ENCODE data around the gene MEGF10.

MEGF10 gene

DNA sequence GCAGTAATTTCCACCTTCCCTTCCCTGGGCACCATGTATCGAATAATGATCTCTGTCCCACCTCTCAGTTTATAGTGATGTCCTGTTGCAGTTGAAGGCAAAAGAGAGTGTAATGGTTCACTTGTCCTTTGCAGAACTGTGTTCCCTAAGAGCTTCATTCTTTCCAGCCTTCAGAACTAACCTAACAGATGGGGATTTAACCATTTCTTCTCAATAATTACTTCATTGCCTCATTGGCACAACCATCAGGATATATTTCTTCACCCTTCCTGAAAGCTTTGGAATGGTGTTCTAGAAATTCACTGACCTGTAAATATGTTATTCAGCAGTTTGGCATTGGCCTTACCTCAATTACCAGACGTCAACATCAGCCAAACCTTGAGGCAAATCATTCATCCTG is 142.9 kb downstream of the MEGF10 start:
- no peak for DNase-seq (ENCODE audit: insufficient read length)
- TF ChIP-seq POLR2A (IDR thresholded peaks at IDR 0.05; ENCODE audit: low read depth, low read length) (no peak), TAF1 (IDR thresholded peaks at IDR 0.05; ENCODE audit: borderline replicate concordance, low read depth, low read length) (no peak), POLR2AphosphoS5 (IDR thresholded peaks at IDR 0.05; ENCODE audit: low read depth, low read length) (no peak)
- no peak for FAIRE-seq

DNA sequence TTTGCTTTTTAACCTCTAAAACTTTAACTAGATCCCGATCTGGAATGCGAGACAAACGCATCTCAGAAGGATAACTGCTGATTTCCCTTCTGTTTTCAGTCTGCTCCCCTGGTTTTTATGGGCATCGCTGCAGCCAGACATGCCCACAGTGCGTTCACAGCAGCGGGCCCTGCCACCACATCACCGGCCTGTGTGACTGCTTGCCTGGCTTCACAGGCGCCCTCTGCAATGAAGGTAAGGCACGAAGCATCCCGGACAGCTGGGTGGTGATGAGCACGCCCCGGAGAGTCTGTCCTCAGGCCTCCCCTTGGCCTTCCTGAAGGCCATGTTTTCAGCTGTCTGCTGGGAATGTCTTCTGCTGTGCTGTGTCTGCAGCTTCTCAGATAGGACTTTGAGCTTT is 144.0 kb downstream of the MEGF10 start:
- no peak for DNase-seq (ENCODE audit: insufficient read length)
- FAIRE-seq: no peak
- no peak for TF ChIP-seq POLR2AphosphoS5 (IDR thresholded peaks at IDR 0.05; ENCODE audit: low read depth, low read length)
- TF ChIP-seq POLR2A (IDR thresholded peaks at IDR 0.05; ENCODE audit: low read depth, low read length): no peak
- no peak for TF ChIP-seq TAF1 (IDR thresholded peaks at IDR 0.05; ENCODE audit: borderline replicate concordance, low read depth, low read length)

DNA sequence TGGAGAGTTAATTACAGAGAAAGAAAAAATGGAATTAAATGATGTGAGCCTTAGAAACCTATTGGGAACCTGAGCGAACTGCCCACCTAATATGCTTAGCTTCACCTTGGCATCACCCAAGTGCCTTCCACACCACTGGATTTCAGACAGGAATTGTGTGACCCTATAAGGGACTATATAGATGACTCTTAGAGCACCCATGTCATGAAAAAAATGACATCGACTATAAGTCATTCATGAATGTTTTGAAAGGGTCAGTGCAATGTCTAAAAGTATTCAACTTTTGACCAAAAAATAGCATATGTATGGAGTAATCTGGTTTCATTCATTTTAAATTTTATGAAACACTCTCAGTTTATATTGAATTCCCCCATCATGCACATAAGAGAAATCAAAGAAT is 145.2 kb downstream of the MEGF10 start:
- DNase-seq (ENCODE audit: insufficient read length) (no peak), FAIRE-seq (no peak)
- TF ChIP-seq POLR2AphosphoS5 (IDR thresholded peaks at IDR 0.05; ENCODE audit: low read depth, low read length) (no peak), TAF1 (IDR thresholded peaks at IDR 0.05; ENCODE audit: borderline replicate concordance, low read depth, low read length) (no peak), POLR2A (IDR thresholded peaks at IDR 0.05; ENCODE audit: low read depth, low read length) (no peak)

DNA sequence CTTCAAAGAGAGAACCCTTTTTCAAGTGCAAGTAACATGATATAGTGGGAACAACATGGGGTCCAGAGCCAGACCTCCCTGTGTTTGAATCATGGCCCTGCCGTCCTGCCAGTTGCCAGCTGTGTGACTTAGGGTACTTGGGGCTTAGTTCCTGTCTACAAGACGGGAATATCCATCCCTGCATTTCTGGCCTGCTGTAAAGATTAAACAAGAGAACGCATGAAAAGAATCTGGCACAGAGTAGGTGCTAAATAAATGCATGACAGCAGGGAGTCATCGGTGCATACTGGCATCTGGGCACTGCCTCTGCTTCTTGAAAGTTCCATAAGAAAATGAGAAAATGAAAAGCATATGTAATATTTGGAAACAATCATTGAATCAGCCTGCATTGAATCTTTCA is 149.0 kb downstream of the MEGF10 start:
- TF ChIP-seq POLR2AphosphoS5 (IDR thresholded peaks at IDR 0.05; ENCODE audit: low read depth, low read length) (no peak), POLR2A (IDR thresholded peaks at IDR 0.05; ENCODE audit: low read depth, low read length) (no peak), TAF1 (IDR thresholded peaks at IDR 0.05; ENCODE audit: borderline replicate concordance, low read depth, low read length) (no peak)
- DNase-seq (ENCODE audit: insufficient read length): no peak
- FAIRE-seq: no peak

DNA sequence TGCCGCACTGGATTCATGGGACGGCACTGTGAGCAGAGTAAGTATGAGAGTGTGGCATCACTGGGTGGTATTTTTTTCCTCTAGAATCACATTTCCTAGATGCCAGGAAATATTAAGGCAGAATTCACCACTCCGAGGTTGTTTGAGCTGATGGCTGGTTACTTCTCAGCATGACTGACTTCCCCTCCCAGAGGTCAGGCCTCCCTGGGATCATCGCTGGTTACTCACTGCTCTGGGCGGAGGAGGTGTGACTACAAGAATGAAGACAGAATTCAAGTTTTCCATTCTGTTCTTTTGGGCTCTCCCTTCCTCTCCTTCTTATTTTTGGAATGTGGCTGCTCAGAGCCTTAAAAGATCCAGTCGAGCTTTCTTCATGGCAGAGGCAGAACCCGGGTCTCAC is 150.2 kb downstream of the MEGF10 start:
- TF ChIP-seq TAF1 (IDR thresholded peaks at IDR 0.05; ENCODE audit: borderline replicate concordance, low read depth, low read length) (no peak), POLR2AphosphoS5 (IDR thresholded peaks at IDR 0.05; ENCODE audit: low read depth, low read length) (no peak), POLR2A (IDR thresholded peaks at IDR 0.05; ENCODE audit: low read depth, low read length) (no peak)
- DNase-seq (ENCODE audit: insufficient read length) (no peak), FAIRE-seq (no peak)

DNA sequence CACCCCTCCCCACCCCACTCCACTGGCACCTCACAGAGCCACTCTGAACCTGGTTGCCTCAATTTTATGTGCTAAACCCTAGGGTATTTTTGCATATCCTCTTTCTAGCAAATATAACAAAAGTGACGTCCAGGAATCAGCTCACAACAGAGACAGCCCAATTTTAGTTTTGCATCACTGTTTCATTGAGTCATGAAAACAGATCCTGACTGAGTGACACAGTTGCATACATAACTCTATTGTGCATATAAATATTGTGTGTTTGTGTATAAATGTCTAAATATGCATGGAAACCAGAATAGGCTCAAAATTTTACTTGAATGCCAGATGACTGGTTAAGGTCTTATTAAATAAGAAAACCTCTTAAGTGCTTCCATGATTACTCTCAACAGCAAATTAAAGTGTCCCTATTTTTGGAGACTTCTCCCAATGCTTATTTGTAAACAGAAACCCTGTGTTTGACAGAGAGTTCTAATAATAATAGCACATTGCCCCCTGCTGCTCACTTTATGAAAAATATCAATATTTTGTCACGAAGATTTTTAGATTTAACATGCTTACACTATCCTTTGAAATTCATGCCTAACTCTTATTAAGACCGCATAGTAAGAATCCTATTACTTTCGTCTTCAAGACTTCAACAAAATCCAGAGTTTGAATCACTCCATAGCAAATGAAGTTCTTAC is 151.3 kb downstream of the MEGF10 start:
- no peak for TF ChIP-seq TAF1 (IDR thresholded peaks at IDR 0.05; ENCODE audit: borderline replicate concordance, low read depth, low read length)
- no peak for TF ChIP-seq POLR2AphosphoS5 (IDR thresholded peaks at IDR 0.05; ENCODE audit: low read depth, low read length)
- no peak for TF ChIP-seq POLR2A (IDR thresholded peaks at IDR 0.05; ENCODE audit: low read depth, low read length)
- no peak for FAIRE-seq
- DNase-seq (ENCODE audit: insufficient read length): no peak

DNA sequence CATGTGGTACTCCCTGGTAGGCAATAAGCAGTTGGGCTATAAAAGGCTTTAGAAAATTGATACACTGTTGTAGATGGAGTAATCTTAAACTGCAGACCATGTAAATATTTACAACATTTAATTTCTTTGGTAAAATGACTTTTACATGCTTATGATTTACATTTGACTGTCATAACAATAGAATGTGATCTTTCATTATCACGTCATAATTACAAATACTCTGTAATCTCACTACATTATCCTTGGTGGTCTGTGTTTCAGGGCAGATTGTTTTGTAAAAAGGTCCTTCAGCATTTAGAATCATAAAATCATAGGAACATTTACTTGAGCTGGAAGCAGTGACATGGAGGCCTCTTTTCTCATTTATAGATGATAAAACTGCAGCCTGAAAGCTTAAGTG is 153.6 kb downstream of the MEGF10 start:
- no peak for DNase-seq (ENCODE audit: insufficient read length)
- no peak for FAIRE-seq
- TF ChIP-seq POLR2AphosphoS5 (IDR thresholded peaks at IDR 0.05; ENCODE audit: low read depth, low read length) (no peak), TAF1 (IDR thresholded peaks at IDR 0.05; ENCODE audit: borderline replicate concordance, low read depth, low read length) (no peak), POLR2A (IDR thresholded peaks at IDR 0.05; ENCODE audit: low read depth, low read length) (no peak)

DNA sequence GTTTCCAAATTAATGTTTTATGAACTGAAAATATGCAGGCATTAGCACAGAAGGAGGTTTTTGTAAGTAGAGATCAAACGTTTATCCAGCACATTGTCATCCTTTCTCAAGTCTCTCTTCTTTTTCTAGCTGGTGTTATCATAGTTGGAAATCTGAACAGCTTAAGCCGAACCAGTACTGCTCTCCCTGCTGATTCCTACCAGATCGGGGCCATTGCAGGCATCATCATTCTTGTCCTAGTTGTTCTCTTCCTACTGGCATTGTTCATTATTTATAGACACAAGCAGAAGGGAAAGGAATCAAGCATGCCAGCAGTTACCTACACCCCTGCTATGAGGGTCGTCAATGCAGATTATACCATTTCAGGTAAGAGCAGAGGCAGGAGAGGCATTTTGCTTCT is 154.7 kb downstream of the MEGF10 start:
- TF ChIP-seq POLR2A (IDR thresholded peaks at IDR 0.05; ENCODE audit: low read depth, low read length): no peak
- no peak for TF ChIP-seq TAF1 (IDR thresholded peaks at IDR 0.05; ENCODE audit: borderline replicate concordance, low read depth, low read length)
- no peak for TF ChIP-seq POLR2AphosphoS5 (IDR thresholded peaks at IDR 0.05; ENCODE audit: low read depth, low read length)
- FAIRE-seq (no peak), DNase-seq (ENCODE audit: insufficient read length) (no peak)

DNA sequence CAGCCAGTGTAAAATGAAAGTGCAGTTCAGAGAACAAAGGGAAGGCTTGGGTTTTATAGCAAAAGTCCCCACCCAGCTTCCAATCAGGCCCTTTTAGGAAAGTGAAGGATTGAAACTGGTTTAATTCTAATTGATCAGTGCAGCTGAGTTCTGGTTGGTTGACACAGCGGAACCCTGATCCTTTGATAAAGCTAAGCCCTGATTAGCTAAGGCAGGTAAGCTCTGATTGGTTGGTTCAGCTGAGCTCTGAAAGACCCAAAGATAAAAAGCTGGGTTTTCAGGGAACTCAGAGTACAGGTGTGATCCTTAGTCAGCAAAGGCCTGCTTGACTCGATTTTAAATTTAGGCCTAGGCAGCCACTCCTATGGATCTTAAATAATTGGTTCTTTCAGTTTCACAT is 156.0 kb downstream of the MEGF10 start:
- DNase-seq (ENCODE audit: insufficient read length) (no peak), FAIRE-seq (no peak)
- TF ChIP-seq POLR2A (IDR thresholded peaks at IDR 0.05; ENCODE audit: low read depth, low read length): no peak
- TF ChIP-seq TAF1 (IDR thresholded peaks at IDR 0.05; ENCODE audit: borderline replicate concordance, low read depth, low read length): no peak
- TF ChIP-seq POLR2AphosphoS5 (IDR thresholded peaks at IDR 0.05; ENCODE audit: low read depth, low read length): no peak

DNA sequence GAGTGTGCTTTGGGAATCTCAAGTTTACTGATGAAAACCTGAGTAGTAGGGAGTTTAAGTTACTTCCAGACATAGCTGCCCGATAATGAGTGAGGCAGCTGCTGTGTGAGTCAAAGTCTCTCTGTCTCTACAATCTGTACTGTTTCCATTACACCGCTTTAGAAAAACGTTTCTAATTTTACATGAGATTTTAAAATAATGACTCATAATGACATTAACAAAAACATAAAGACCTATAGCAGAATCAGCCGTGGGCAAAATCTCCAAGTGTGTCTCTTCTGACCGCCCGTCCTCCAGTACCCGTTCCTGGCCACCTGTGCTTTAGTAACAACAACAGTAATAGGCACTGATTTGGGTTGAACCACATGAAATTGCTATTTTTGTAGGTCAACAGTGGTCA is 157.2 kb downstream of the MEGF10 start:
- no peak for FAIRE-seq
- TF ChIP-seq TAF1 (IDR thresholded peaks at IDR 0.05; ENCODE audit: borderline replicate concordance, low read depth, low read length) (no peak), POLR2A (IDR thresholded peaks at IDR 0.05; ENCODE audit: low read depth, low read length) (no peak), POLR2AphosphoS5 (IDR thresholded peaks at IDR 0.05; ENCODE audit: low read depth, low read length) (no peak)
- DNase-seq (ENCODE audit: insufficient read length): no peak

DNA sequence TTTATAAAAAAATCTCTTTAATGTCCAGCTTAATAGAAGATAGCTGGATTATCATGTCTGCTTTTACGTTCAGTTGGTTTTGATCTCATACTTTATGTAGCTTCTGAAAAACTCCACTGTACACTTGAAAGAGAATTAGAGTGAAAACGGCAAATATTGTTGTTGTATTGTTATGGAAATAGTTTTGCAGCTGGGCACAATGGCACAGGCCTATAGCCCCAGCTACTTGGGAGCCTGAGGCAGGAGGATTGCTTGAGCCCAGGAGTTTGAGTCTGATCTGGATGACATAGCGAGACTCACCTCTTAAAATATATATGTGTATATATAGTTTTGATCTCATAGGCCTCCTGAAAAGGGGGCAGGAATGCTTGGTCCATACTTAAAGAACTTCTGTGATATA is 159.4 kb downstream of the MEGF10 start:
- FAIRE-seq (no peak), DNase-seq (ENCODE audit: insufficient read length) (no peak)
- TF ChIP-seq POLR2A (IDR thresholded peaks at IDR 0.05; ENCODE audit: low read depth, low read length) (no peak), POLR2AphosphoS5 (IDR thresholded peaks at IDR 0.05; ENCODE audit: low read depth, low read length) (no peak), TAF1 (IDR thresholded peaks at IDR 0.05; ENCODE audit: borderline replicate concordance, low read depth, low read length) (no peak)

DNA sequence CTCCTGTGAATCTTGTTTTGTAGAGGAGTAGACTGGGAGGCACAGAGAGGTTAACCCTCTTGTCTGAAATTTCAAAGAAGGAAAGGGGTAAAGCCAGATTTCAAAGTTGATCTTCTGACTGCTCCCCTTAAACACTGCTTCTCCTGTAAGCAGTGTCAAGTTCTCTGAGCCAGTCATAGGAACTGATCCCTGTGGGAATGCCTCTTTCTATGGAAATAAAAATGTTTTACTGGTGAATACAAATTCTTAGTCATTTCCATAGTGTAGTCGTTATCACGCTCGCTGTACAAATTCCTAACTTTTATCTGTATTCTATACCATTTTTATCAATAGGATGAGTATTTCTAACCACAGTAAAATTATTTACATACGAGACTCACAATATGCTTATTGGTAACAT is 160.5 kb downstream of the MEGF10 start:
- FAIRE-seq (no peak), DNase-seq (ENCODE audit: insufficient read length) (no peak)
- TF ChIP-seq TAF1 (IDR thresholded peaks at IDR 0.05; ENCODE audit: borderline replicate concordance, low read depth, low read length): no peak
- no peak for TF ChIP-seq POLR2AphosphoS5 (IDR thresholded peaks at IDR 0.05; ENCODE audit: low read depth, low read length)
- no peak for TF ChIP-seq POLR2A (IDR thresholded peaks at IDR 0.05; ENCODE audit: low read depth, low read length)

Measured in GM12892 (cell line).